ENCODE results near the gene CD46.

DNA sequence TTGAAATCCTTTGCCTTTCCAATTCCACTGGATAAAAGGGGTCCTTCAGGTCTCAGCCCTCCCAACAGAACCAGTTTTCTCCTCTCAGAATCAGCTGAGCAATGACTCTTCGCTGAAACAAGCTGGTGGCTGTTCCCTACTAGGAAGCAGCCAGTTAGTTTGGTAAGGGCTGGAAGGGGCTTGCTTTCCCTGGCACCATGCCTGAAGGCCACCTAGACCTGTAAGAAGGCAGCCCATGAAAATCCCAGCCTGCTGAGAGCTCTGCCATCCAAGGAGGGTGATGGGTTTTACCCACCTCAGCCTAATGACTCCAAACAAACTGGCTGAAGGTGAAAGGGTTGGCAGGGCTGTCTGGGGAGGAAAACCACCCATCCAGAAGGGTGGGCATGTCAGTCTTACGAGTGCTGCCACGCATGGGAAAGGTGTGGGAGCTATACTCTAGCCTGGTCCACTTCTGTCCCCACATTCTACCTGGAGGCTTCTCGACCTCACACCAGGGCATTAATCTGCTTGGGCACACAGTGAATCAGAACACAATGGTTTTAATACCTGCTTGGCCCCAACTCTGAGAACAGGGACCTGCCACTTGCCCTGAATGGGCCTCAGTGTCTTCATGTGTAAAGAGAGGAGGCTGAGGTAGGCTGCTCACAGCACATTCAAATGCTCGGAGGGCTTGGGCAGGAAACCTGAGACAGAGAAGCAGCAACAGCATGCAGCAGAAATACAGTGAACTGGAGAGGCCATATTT is 53.0 kb downstream of the CD46 start:
- TF ChIP-seq CTCF (conservative IDR thresholded peaks at IDR 0.05), result no peak
- no peak for TF ChIP-seq EZH2 (IDR thresholded peaks at IDR 0.05; ENCODE audit: low read depth)
